ENCODE data around the gene IMPA2.

Gene IMPA2

DNA sequence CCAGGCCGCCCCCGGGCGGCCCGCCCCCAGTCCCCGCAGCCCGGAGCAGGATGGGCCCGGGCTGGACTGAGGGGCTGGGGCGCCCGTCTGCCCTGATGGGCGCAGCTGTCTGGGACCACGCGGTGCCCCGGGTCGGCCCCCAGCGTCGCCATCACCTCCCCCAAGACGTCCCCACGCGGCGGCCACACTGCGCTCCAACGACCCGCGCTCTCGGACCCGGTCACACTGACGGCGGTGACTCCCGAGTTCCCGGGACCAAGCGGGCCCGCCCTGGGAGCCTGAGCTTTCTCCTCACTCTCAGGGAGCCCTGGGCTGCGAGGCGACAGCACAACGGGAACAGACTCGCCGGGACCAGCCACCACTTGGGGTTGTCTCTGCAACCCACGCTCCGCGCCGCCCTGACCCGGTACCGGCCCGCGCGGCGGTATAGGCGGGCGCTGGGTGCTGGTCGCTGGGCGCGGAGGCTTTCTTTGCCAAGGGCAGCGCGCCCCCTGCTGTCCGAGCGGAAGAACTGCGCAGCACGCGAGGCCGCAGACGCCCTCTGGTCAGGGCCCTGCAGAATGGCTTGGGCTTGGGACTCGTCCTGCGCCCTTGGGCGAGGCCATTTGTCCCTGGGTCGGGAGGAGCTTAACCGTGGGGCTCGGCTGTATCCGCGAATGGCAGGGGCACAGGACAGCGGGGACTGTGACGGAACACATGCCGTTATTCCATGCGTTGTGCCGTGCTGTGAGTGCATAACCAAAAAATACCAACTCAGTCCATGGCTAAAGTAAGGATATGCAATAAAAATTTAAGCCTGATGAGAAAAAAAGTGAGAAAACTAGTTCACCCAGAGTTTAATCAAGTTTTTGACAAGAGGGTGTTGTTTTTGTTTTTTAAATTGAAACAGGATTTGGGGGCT is 57.6 kb downstream of the IMPA2 start (continued):
- TF ChIP-seq ZNF350 (tag by site-specific recombination; IDR thresholded peaks at IDR 0.05): no peak
- TF ChIP-seq ZNF169 (tag by site-specific recombination; IDR thresholded peaks at IDR 0.05): no peak
- no peak for TF ChIP-seq BCL6B (tag by site-specific recombination; IDR thresholded peaks at IDR 0.05)
- TF ChIP-seq FEZF1 (tag by site-specific recombination; IDR thresholded peaks at IDR 0.05): no peak
- peak; percentile 29; the same call in 1 of the 2 replicates for TF ChIP-seq ZIC2 (tag by site-specific recombination; IDR thresholded peaks at IDR 0.05)
- 0 out of 2 replicates have a peak, but pooled peaks have one; percentile 41 for TF ChIP-seq ZNF2 (tag by site-specific recombination; IDR thresholded peaks at IDR 0.05)
- no peak for TF ChIP-seq ZNF664 (tag by site-specific recombination; IDR thresholded peaks at IDR 0.05)
- TF ChIP-seq, protein P1, sequence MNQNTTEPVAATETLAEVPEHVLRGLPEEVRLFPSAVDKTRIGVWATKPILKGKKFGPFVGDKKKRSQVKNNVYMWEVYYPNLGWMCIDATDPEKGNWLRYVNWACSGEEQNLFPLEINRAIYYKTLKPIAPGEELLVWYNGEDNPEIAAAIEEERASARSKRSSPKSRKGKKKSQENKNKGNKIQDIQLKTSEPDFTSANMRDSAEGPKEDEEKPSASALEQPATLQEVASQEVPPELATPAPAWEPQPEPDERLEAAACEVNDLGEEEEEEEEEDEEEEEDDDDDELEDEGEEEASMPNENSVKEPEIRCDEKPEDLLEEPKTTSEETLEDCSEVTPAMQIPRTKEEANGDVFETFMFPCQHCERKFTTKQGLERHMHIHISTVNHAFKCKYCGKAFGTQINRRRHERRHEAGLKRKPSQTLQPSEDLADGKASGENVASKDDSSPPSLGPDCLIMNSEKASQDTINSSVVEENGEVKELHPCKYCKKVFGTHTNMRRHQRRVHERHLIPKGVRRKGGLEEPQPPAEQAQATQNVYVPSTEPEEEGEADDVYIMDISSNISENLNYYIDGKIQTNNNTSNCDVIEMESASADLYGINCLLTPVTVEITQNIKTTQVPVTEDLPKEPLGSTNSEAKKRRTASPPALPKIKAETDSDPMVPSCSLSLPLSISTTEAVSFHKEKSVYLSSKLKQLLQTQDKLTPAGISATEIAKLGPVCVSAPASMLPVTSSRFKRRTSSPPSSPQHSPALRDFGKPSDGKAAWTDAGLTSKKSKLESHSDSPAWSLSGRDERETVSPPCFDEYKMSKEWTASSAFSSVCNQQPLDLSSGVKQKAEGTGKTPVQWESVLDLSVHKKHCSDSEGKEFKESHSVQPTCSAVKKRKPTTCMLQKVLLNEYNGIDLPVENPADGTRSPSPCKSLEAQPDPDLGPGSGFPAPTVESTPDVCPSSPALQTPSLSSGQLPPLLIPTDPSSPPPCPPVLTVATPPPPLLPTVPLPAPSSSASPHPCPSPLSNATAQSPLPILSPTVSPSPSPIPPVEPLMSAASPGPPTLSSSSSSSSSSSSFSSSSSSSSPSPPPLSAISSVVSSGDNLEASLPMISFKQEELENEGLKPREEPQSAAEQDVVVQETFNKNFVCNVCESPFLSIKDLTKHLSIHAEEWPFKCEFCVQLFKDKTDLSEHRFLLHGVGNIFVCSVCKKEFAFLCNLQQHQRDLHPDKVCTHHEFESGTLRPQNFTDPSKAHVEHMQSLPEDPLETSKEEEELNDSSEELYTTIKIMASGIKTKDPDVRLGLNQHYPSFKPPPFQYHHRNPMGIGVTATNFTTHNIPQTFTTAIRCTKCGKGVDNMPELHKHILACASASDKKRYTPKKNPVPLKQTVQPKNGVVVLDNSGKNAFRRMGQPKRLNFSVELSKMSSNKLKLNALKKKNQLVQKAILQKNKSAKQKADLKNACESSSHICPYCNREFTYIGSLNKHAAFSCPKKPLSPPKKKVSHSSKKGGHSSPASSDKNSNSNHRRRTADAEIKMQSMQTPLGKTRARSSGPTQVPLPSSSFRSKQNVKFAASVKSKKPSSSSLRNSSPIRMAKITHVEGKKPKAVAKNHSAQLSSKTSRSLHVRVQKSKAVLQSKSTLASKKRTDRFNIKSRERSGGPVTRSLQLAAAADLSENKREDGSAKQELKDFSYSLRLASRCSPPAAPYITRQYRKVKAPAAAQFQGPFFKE (tag by site-specific recombination; IDR thresholded peaks at IDR 0.05; ENCODE audit: borderline replicate concordance): no peak
- TF ChIP-seq AEBP2 (tag by site-specific recombination; IDR thresholded peaks at IDR 0.05; ENCODE audit: borderline replicate concordance): no peak
- TF ChIP-seq ZFP3 (tag by site-specific recombination; IDR thresholded peaks at IDR 0.05; ENCODE audit: low read depth): no peak
- no peak for TF ChIP-seq REPIN1 (tag by site-specific recombination; IDR thresholded peaks at IDR 0.05; ENCODE audit: low read depth)
- no peak for TF ChIP-seq ZNF146 (tag by site-specific recombination; IDR thresholded peaks at IDR 0.05)
- TF ChIP-seq ZNF560 (tag by site-specific recombination; IDR thresholded peaks at IDR 0.05; ENCODE audit: borderline replicate concordance): no peak
- no peak for TF ChIP-seq ZBTB7A (tag by site-specific recombination; IDR thresholded peaks at IDR 0.05; ENCODE audit: low read depth)
- TF ChIP-seq ZNF184 (tag by site-specific recombination; IDR thresholded peaks at IDR 0.05): no peak
- no peak for TF ChIP-seq ZNF132 (tag by site-specific recombination; IDR thresholded peaks at IDR 0.05; ENCODE audit: borderline replicate concordance)
- TF ChIP-seq ZNF449 (tag by site-specific recombination; IDR thresholded peaks at IDR 0.05): peak; percentile 71; the same call in 1 of the 2 replicates
- TF ChIP-seq ZNF112 (tag by site-specific recombination; IDR thresholded peaks at IDR 0.05): no peak
- TF ChIP-seq ZNF530 (tag by site-specific recombination; IDR thresholded peaks at IDR 0.05; ENCODE audit: low read depth): no peak
- TF ChIP-seq ZEB2 (tag by site-specific recombination; IDR thresholded peaks at IDR 0.05): peak; percentile 77
- TF ChIP-seq, protein P2, sequence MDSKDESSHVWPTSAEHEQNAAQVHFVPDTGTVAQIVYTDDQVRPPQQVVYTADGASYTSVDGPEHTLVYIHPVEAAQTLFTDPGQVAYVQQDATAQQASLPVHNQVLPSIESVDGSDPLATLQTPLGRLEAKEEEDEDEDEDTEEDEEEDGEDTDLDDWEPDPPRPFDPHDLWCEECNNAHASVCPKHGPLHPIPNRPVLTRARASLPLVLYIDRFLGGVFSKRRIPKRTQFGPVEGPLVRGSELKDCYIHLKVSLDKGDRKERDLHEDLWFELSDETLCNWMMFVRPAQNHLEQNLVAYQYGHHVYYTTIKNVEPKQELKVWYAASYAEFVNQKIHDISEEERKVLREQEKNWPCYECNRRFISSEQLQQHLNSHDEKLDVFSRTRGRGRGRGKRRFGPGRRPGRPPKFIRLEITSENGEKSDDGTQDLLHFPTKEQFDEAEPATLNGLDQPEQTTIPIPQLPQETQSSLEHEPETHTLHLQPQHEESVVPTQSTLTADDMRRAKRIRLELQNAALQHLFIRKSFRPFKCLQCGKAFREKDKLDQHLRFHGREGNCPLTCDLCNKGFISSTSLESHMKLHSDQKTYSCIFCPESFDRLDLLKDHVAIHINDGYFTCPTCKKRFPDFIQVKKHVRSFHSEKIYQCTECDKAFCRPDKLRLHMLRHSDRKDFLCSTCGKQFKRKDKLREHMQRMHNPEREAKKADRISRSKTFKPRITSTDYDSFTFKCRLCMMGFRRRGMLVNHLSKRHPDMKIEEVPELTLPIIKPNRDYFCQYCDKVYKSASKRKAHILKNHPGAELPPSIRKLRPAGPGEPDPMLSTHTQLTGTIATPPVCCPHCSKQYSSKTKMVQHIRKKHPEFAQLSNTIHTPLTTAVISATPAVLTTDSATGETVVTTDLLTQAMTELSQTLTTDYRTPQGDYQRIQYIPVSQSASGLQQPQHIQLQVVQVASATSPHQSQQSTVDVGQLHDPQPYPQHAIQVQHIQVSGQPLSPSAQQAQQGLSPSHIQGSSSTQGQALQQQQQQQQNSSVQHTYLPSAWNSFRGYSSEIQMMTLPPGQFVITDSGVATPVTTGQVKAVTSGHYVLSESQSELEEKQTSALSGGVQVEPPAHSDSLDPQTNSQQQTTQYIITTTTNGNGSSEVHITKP (tag by site-specific recombination; IDR thresholded peaks at IDR 0.05): peak; percentile 93
- TF ChIP-seq, protein P3, sequence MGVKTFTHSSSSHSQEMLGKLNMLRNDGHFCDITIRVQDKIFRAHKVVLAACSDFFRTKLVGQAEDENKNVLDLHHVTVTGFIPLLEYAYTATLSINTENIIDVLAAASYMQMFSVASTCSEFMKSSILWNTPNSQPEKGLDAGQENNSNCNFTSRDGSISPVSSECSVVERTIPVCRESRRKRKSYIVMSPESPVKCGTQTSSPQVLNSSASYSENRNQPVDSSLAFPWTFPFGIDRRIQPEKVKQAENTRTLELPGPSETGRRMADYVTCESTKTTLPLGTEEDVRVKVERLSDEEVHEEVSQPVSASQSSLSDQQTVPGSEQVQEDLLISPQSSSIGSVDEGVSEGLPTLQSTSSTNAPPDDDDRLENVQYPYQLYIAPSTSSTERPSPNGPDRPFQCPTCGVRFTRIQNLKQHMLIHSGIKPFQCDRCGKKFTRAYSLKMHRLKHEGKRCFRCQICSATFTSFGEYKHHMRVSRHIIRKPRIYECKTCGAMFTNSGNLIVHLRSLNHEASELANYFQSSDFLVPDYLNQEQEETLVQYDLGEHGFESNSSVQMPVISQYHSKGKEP (tag by site-specific recombination; IDR thresholded peaks at IDR 0.05): no peak
- peak; percentile 58; the same call in 1 of the 2 replicates for TF ChIP-seq ZNF777 (tag by site-specific recombination; IDR thresholded peaks at IDR 0.05; ENCODE audit: borderline replicate concordance)

Data from HEK293 (cell line).